Activated CD8-positive, alpha-beta memory T cell treated with anti-CD3 and anti-CD28 coated beads, Interleukin-2, amount 10 ng/mL, durations not matched to agents 7 days and 5 days (primary cell): ENCODE data around the gene SLC35G6. TPM values are rescaled to one million over a fixed set of nuclear protein-coding genes. Genes with fewer than 3 reads are reported as not detected.

ENCODE experiments used
- ATAC-seq: fragments of 150-1000 bp; cut with Tn5 transposase; one replicate; pipeline ENCODE4 v1.10.0; 2021; ENCODE audit warnings: moderate library complexity
- CTCF ChIA-PET: fragments of 350-600 bp; sonication (Branson Sonifier 250); formaldehyde crosslinking; loops from one replicate; lab custom pipeline; 2021; ENCODE audit warnings: antibody characterized with exemption; lab: Charles Lee
- DNase-seq: peaks from one replicate; pipeline ENCODE4 v3.0.0-alpha.2; 2020
- H3K27ac Mint-ChIP-seq: one replicate; pipeline ENCODE4 v1.8.0; 2021; ENCODE audit warnings: mild to moderate bottlenecking, mixed read lengths
- H3K27me3 Mint-ChIP-seq: one replicate; pipeline ENCODE4 v1.8.0; 2021; ENCODE audit warnings: mixed read lengths
- H3K36me3 Mint-ChIP-seq: one replicate; pipeline ENCODE4 v1.8.0; 2021; ENCODE audit warnings: mild to moderate bottlenecking, mixed read lengths
- H3K4me1 Mint-ChIP-seq: one replicate; pipeline ENCODE4 v1.8.0; 2021; ENCODE audit warnings: mixed read lengths
- H3K4me3 Mint-ChIP-seq: one replicate; pipeline ENCODE4 v1.8.0; 2021; ENCODE audit warnings: mild to moderate bottlenecking, moderate library complexity, mixed read lengths
- H3K9me3 Mint-ChIP-seq: one replicate; pipeline ENCODE4 v1.8.0; 2022; ENCODE audit warnings: low read depth, mixed read lengths
- total RNA-seq, 2 experiments: library from RNA; stranded (reverse); gene quantifications; one replicate each; pipeline ENCODE4 v1.2.3, GENCODE V29; 2021

SLC35G6 gene
- total RNA-seq, 2 experiments from 2014 or later, result not detected

DNA sequence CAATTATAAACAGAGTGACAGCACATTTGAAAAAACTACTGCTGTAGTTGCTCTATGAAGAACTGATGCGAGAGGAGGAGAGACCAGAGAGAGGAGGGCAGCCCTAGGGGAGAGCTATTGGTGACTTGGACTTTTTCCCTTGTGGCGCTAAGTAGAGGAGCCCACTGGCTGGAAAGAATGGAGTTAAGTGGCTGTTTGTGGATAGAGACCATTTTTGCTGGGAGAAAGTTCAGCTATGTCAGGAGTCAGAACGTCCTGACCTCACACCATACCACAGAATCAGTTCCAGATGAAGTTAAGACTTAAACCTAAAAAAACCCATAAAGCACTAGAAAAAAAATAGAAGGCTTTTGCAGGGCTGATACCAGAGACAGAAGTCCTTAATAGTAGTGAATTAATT is 4.9 kb downstream of the SLC35G6 start:
- H3K27ac Mint-ChIP-seq, result peak overlapping the region; percentile 74
- H3K9me3 Mint-ChIP-seq, result no peaks in the 10 kb centered on the region
- no peak for ATAC-seq
- CTCF ChIA-PET, result interaction anchor here (0.7 to 3.9 kb wide), 8 partner anchors 10 to 130 kb away, joined by 3 to 41 read pairs (median 7); partner anchors contain the start of genes FGF11, SENP3 and TMEM102
- H3K4me3 Mint-ChIP-seq, result peak overlapping the region; percentile 90
- peaks cover 34% of the 10 kb centered on the region for H3K36me3 Mint-ChIP-seq
- H3K27me3 Mint-ChIP-seq, result no peaks in the 10 kb centered on the region
- peaks cover 67% of the 10 kb centered on the region for H3K4me1 Mint-ChIP-seq
- DNase-seq, result no peak

DNA sequence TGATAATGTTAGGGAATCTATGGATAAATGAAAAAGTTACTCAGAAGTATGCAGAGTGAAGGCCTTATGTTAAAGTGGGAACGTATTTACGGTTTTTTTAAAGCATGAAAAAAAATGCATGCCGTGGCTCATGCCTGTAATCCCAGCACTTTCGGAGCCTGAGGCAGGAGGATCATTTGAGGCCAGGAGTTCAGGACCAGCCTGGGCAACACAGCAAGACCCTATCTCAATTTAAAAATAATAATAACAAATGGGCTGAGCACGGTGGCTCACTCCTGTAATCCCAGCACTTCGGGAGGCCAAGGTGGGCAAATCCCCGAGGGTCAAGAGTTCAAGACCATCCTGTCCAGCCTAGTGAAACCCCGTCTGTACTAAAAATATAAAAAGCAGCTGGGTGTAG is 8.9 kb downstream of the SLC35G6 start:
- H3K9me3 Mint-ChIP-seq, result no peaks in the 10 kb centered on the region
- H3K27me3 Mint-ChIP-seq, result no peaks in the 10 kb centered on the region
- CTCF ChIA-PET, result interaction anchor here (1.0 to 3.1 kb wide), 3 partner anchors 25 to 70 kb away, joined by 3 to 12 read pairs (median 7); no protein-coding TSS in a partner anchor
- peak overlapping the region; percentile 16 for H3K27ac Mint-ChIP-seq
- H3K4me3 Mint-ChIP-seq, result no peak overlapping the region
- ATAC-seq (no peak), DNase-seq (no peak)
- peaks cover 55% of the 10 kb centered on the region for H3K36me3 Mint-ChIP-seq
- peaks cover 66% of the 10 kb centered on the region for H3K4me1 Mint-ChIP-seq

DNA sequence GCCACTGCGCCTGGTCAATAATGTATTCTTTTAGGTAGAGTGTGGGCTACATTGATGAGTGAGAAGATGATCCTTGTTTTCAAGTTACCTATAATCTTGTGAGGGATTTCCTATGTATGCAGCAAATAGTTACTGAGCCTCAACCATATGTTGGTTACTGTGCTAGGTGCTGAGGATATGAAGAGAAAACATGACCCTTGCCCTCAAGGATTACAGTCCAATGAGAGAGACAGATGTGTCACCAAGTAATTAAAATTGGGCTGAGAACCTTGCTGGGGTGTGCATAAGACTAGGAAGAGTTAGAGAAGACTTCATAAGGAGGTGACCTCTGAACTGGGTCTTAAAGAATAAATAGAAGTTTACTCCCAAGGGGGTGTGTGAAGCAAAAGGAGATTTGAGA is 10.3 kb downstream of the SLC35G6 start:
- Mint-ChIP-seq H3K36me3 (peaks cover 58% of the 10 kb centered on the region), H3K4me1 (peaks cover 58% of the 10 kb centered on the region), H3K27me3 (no peaks in the 10 kb centered on the region), H3K9me3 (no peaks in the 10 kb centered on the region), H3K27ac (peak overlapping the region; percentile 26), H3K4me3 (no peak overlapping the region)
- ATAC-seq (no peak), DNase-seq (no peak)
- CTCF ChIA-PET, result interaction anchor here (1.1 to 3.1 kb wide), 3 partner anchors 24 to 69 kb away, joined by 5 to 12 read pairs (median 7); no protein-coding TSS in a partner anchor

DNA sequence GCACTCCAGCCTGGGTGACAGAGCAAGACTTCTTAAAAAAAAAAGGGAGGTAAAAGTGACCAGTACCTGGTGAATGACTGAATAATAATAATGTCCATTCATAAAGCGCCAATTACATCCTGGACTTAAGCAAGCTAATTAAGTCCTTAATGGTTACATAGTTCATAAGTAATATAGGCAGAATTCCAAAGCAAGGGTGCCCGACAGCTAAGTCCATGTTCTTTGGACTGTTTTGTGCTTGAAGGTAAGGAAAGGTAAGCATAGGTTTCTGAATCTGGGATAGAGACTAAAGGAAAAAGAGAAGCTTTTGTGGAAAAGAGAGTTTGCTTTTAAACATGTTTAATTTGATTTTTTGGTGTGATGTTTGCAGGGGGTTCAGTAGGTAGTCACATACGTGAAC is 12.7 kb downstream of the SLC35G6 start:
- ATAC-seq (no peak), DNase-seq (no peak)
- Mint-ChIP-seq H3K27ac (no peak overlapping the region), H3K4me1 (peaks cover 38% of the 10 kb centered on the region), H3K4me3 (no peak overlapping the region), H3K9me3 (no peaks in the 10 kb centered on the region), H3K36me3 (peaks cover 66% of the 10 kb centered on the region), H3K27me3 (no peaks in the 10 kb centered on the region)
- CTCF ChIA-PET, result interaction anchor here (2.0 kb wide), 1 partner anchor 193 kb away, joined by 5 read pairs; the partner anchor contains the start of gene TP53

DNA sequence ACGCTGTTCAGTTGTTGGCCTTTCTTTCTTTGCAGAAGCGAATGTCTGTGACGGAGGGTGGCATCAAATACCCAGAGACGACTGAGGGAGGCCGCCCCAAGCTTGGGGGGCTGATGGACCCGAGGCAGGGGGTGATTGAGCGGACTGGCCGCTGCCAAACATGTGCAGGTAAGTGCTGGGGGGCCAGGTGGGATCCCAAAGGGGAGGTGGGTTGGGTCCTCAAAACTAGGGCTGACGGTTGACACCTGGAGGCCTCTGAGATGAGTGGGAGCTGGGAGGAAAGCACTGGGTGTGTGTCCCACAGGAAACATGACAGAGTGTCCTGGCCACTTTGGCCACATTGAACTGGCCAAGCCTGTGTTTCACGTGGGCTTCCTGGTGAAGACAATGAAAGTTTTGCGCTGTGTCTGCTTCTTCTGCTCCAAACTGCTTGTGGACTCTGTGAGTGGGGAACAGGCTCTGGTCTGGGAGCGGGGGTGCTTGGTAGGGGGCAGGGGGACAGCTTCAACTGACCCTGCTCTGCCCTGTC is 14.7 kb downstream of the SLC35G6 start:
- CTCF ChIA-PET, result interaction anchor here (1.1 to 2.0 kb wide), 3 partner anchors 27 to 191 kb away, joined by 3 to 5 read pairs (median 4); partner anchors contain the start of gene TP53
- H3K27me3 Mint-ChIP-seq, result no peaks in the 10 kb centered on the region
- DNase-seq (no peak), ATAC-seq (no peak)
- H3K27ac Mint-ChIP-seq, result peak overlapping the region; percentile 55
- no peak overlapping the region for H3K4me3 Mint-ChIP-seq
- peaks cover 24% of the 10 kb centered on the region for H3K4me1 Mint-ChIP-seq
- no peaks in the 10 kb centered on the region for H3K9me3 Mint-ChIP-seq
- peaks cover 72% of the 10 kb centered on the region for H3K36me3 Mint-ChIP-seq

DNA sequence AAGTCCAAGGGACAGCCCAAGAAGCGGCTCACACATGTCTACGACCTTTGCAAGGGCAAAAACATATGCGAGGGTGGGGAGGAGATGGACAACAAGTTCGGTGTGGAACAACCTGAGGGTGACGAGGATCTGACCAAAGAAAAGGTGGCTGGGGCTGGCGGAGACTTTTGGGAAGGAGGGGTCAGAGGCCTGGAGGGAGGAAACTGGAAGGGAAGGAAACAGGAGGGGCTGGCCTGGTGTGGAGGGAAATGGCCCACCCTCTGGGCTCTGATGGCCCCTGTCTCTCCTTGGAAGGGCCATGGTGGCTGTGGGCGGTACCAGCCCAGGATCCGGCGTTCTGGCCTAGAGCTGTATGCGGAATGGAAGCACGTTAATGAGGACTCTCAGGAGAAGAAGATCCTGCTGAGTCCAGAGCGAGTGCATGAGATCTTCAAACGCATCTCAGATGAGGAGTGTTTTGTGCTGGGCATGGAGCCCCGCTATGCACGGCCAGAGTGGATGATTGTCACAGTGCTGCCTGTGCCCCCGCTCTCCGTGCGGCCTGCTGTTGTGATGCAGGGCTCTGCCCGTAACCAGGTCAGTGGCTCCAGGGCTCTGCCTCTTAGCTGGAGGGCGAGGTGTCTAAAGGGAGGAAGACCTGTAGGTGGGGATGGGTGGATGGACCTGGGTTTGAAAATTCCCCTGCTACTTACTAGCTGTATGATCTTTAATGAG is 15.4 kb downstream of the SLC35G6 start:
- Mint-ChIP-seq H3K36me3 (peaks cover 76% of the 10 kb centered on the region), H3K27me3 (no peaks in the 10 kb centered on the region), H3K27ac (no peak overlapping the region), H3K4me1 (peaks cover 21% of the 10 kb centered on the region), H3K4me3 (no peak overlapping the region), H3K9me3 (no peaks in the 10 kb centered on the region)
- ATAC-seq, result no peak
- CTCF ChIA-PET, result interaction anchor here (1.1 to 1.6 kb wide), 3 partner anchors 18 to 64 kb away, joined by 3 to 4 read pairs (median 3); no protein-coding TSS in a partner anchor
- DNase-seq, result no peak

DNA sequence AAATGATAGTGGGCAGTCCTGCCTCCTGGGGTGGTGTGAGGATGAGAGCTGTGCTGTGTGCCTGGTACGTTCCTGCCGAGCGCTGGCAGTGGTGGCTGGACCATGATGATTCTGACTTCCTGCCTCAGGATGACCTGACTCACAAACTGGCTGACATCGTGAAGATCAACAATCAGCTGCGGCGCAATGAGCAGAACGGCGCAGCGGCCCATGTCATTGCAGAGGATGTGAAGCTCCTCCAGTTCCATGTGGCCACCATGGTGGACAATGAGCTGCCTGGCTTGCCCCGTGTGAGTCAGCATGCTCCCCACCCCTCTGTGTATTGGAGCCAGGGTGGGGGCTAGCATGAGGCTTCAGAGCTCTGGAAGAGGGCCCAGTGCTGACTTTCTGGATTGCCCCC is 16.0 kb downstream of the SLC35G6 start:
- Mint-ChIP-seq H3K36me3 (peaks cover 75% of the 10 kb centered on the region), H3K9me3 (no peaks in the 10 kb centered on the region), H3K27ac (no peak overlapping the region), H3K4me1 (peaks cover 17% of the 10 kb centered on the region), H3K4me3 (no peak overlapping the region), H3K27me3 (no peaks in the 10 kb centered on the region)
- CTCF ChIA-PET, result interaction anchor here (1.1 kb wide), 1 partner anchor 17 kb away, joined by 3 read pairs; no protein-coding TSS in a partner anchor
- DNase-seq, result no peak
- ATAC-seq, result no peak

DNA sequence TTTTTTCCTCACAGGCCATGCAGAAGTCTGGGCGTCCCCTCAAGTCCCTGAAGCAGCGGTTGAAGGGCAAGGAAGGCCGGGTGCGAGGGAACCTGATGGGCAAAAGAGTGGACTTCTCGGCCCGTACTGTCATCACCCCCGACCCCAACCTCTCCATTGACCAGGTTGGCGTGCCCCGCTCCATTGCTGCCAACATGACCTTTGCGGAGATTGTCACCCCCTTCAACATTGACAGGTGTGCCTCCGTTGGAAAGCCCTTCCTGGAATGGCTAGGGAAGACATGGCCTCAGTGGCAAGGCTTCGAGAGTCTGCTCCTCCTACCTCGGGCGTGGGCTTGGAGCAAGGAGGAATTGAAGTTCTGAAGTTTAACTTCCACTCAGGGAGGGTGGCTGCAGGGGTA is 16.4 kb downstream of the SLC35G6 start:
- no peak for ATAC-seq
- Mint-ChIP-seq H3K4me3 (no peak overlapping the region), H3K27me3 (no peaks in the 10 kb centered on the region), H3K9me3 (no peaks in the 10 kb centered on the region), H3K27ac (no peak overlapping the region), H3K36me3 (peaks cover 79% of the 10 kb centered on the region), H3K4me1 (peaks cover 15% of the 10 kb centered on the region)
- CTCF ChIA-PET, result interaction anchor here (1.1 kb wide), 1 partner anchor 17 kb away, joined by 3 read pairs; no protein-coding TSS in a partner anchor
- no peak for DNase-seq

DNA sequence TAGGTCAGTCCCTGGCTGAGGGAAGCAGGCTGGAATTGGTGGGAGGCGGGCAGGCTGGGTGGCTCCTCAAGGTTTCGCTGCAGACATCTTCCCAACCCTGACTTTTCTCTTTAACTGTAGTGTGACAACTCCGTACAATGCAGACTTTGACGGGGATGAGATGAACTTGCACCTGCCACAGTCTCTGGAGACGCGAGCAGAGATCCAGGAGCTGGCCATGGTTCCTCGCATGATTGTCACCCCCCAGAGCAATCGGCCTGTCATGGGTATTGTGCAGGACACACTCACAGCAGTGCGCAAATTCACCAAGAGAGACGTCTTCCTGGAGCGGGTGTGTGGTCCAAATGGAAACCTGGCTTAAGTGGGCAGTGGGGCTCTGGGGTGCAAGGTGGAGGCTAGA is 17.9 kb downstream of the SLC35G6 start:
- DNase-seq (no peak), ATAC-seq (no peak)
- no peaks in the 10 kb centered on the region for H3K9me3 Mint-ChIP-seq
- H3K4me3 Mint-ChIP-seq, result no peak overlapping the region
- no peak overlapping the region for H3K27ac Mint-ChIP-seq
- CTCF ChIA-PET, result interaction anchor here (1.0 kb wide), 1 partner anchor 62 kb away, joined by 3 read pairs; no protein-coding TSS in a partner anchor
- H3K27me3 Mint-ChIP-seq, result no peaks in the 10 kb centered on the region
- H3K36me3 Mint-ChIP-seq, result peaks cover 79% of the 10 kb centered on the region
- H3K4me1 Mint-ChIP-seq, result peaks cover 4% of the 10 kb centered on the region

DNA sequence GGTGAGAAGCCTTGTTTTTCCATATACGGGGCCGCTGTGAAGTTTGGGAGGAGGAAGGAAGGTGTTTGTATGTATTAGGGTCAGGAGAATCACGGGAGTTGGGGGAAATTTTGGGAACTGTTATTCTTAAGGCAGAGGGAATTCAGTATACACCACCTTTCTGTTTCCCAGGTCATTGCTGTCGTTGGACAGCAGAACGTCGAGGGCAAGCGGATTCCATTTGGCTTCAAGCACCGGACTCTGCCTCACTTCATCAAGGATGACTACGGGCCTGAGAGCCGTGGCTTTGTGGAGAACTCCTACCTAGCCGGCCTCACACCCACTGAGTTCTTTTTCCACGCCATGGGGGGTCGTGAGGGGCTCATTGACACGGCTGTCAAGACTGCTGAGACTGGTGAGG is 20.5 kb downstream of the SLC35G6 start:
- ATAC-seq, result no peak
- Mint-ChIP-seq H3K27me3 (no peaks in the 10 kb centered on the region), H3K4me3 (no peak overlapping the region), H3K36me3 (peaks cover 73% of the 10 kb centered on the region), H3K9me3 (no peaks in the 10 kb centered on the region), H3K4me1 (no peaks in the 10 kb centered on the region), H3K27ac (no peak overlapping the region)
- DNase-seq, result no peak
- CTCF ChIA-PET, result no interaction called here

DNA sequence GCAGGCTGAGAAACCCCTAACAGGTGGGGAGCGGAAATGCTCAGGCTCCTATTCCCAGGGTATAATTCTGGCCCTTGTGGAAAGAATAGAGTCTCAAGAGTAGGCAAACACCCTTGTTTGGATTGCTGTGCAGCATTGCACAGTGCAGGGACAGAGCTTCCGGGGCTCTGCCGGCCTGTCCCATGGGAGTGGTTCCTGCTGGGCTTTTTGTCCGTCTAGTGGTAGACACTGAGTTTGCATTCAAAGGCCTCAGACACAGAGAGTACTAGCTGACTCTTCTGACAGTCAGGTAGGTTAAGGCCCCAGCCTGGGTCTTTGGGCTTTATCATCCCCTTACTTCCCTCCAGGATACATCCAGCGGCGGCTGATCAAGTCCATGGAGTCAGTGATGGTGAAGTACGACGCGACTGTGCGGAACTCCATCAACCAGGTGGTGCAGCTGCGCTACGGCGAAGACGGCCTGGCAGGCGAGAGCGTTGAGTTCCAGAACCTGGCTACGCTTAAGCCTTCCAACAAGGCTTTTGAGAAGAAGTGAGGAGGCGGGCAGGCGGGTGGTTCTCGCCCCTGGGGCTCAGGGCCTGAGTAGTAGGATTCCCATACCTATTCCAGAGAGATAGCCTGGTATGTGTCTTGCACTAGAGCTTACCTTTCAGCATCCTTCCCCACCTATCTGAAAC is 21.1 kb downstream of the SLC35G6 start:
- Mint-ChIP-seq H3K4me3 (no peak overlapping the region), H3K27ac (no peak overlapping the region), H3K36me3 (peaks cover 70% of the 10 kb centered on the region), H3K4me1 (no peaks in the 10 kb centered on the region), H3K27me3 (no peaks in the 10 kb centered on the region), H3K9me3 (no peaks in the 10 kb centered on the region)
- no peak for DNase-seq
- CTCF ChIA-PET, result interaction anchor here (1.1 kb wide), 1 partner anchor 23 kb away, joined by 3 read pairs; the partner anchor contains the start of gene ZBTB4
- no peak for ATAC-seq

DNA sequence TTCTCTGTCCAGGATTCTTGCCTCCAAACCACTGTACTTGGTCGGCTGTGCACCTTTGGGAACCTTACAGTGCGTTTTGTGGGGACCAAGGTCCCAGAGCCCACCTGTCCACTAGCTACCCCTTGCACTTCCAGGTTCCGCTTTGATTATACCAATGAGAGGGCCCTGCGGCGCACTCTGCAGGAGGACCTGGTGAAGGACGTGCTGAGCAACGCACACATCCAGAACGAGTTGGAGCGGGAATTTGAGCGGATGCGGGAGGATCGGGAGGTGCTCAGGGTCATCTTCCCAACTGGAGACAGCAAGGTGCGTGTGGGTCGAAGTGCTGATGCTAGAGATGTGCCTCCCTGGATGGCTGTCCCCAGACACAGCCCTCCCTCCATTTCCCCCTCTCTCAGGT is 21.7 kb downstream of the SLC35G6 start:
- DNase-seq (no peak), ATAC-seq (peak; percentile 28)
- Mint-ChIP-seq H3K9me3 (no peaks in the 10 kb centered on the region), H3K27ac (no peak overlapping the region), H3K27me3 (no peaks in the 10 kb centered on the region), H3K4me3 (no peak overlapping the region), H3K4me1 (no peaks in the 10 kb centered on the region), H3K36me3 (peaks cover 66% of the 10 kb centered on the region)
- CTCF ChIA-PET, result interaction anchor here (1.1 kb wide), 1 partner anchor 23 kb away, joined by 3 read pairs; the partner anchor contains the start of gene ZBTB4

DNA sequence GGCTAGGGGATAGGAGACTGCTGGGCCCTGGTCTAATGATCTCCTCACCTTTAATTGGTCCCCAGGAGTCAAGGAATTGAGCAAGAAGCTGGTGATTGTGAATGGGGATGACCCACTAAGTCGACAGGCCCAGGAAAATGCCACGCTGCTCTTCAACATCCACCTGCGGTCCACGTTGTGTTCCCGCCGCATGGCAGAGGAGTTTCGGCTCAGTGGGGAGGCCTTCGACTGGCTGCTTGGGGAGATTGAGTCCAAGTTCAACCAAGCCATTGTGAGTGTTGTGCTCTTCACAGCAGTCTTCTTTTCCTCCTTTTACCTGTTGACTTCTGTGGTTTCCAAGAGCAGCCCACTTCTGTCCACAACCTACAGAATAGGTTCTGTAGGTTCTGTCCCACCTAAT is 22.3 kb downstream of the SLC35G6 start:
- Mint-ChIP-seq H3K4me3 (no peak overlapping the region), H3K9me3 (no peaks in the 10 kb centered on the region), H3K27me3 (no peaks in the 10 kb centered on the region), H3K4me1 (no peaks in the 10 kb centered on the region), H3K36me3 (peaks cover 67% of the 10 kb centered on the region), H3K27ac (no peak overlapping the region)
- CTCF ChIA-PET, result no interaction called here
- DNase-seq, result no peak
- no peak for ATAC-seq
